ENCODE data around the gene FOXN4. TPM values are rescaled to one million over a fixed set of nuclear protein-coding genes. Genes with fewer than 3 reads are reported as not detected.

FOXN4 gene
- polyA plus RNA-seq, 1 donor (not counting 4 experiments of a cell fraction or from before 2014, with no cell fraction given): not detected

DNA sequence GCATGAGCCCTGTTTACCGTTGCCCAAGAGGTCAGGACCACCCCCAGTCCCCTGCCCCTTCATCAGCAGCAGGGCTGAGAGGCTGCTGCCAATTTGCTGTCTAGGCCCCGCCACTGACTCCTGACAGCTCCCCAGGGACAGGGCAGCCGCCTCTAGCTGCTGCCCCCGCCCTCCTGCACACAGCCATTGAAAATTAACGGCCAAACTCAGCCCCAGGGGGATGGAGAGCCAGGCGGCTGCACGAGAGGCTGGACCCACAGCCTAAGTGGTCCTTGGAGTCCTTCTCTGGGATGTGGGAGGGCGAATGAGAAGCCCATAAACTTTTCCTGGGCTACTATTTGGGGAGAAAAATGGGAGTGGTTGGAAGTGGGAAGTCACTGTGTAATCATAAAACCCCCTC lies 4.6 kb downstream of the FOXN4 start:
- DNase-seq (ENCODE audit: low read depth, low spot score) (no peak), FAIRE-seq (no peak)
- dilution Hi-C loops (cut with MboI; ENCODE audit: extremely low pct_ligation_motif_present, low sequenced_read_pairs): no loop called here
- no peak overlapping the region for H3K4me2 ChIP-seq (ENCODE audit: control insufficient read depth, extremely low read depth, insufficient read depth, low read depth, low read length)
- no peak overlapping the region for H3K27ac ChIP-seq (ENCODE audit: control insufficient read depth, insufficient read depth, low read length)
- H3K27me3 ChIP-seq (ENCODE audit: control insufficient read depth, extremely low read depth, insufficient read depth, low read length): peaks cover 32% of the 10 kb centered on the region
- peaks cover 6% of the 10 kb centered on the region for H3K4me1 ChIP-seq (ENCODE audit: control insufficient read depth, extremely low read depth, insufficient read depth, low read length)
- peaks cover 3% of the 10 kb centered on the region for H3K9me1 ChIP-seq (ENCODE audit: control insufficient read depth, extremely low read depth, insufficient read depth, low read length)
- no peak overlapping the region for H3K9ac ChIP-seq (ENCODE audit: control insufficient read depth, extremely low read depth, insufficient read depth, low read length)
- no peak overlapping the region for H3K4me3 ChIP-seq (ENCODE audit: control insufficient read depth in 2 of 3, extremely low read depth in 1 of 3, insufficient read depth in 2 of 3, low read depth in 1 of 3, low read length in 3 of 3)
- H2AFZ ChIP-seq (ENCODE audit: control insufficient read depth, low read length): no peak overlapping the region
- no peaks in the 10 kb centered on the region for H4K20me1 ChIP-seq (ENCODE audit: control insufficient read depth, extremely low read depth, insufficient read depth, low read length)
- H3K36me3 ChIP-seq (ENCODE audit: control insufficient read depth in 2 of 2, extremely low read depth in 1 of 2, insufficient read depth in 2 of 2, low read length in 2 of 2): no peaks in the 10 kb centered on the region
- H3K9me3 ChIP-seq (ENCODE audit: control insufficient read depth, low read depth, low read length): no peaks in the 10 kb centered on the region
- no peaks in the 10 kb centered on the region for H3K79me2 ChIP-seq (ENCODE audit: control insufficient read depth, insufficient read depth, low read length)
- TF ChIP-seq EZH2 (IDR thresholded peaks at IDR 0.05; ENCODE audit: low read length): no peak
- TF ChIP-seq, protein P1, sequence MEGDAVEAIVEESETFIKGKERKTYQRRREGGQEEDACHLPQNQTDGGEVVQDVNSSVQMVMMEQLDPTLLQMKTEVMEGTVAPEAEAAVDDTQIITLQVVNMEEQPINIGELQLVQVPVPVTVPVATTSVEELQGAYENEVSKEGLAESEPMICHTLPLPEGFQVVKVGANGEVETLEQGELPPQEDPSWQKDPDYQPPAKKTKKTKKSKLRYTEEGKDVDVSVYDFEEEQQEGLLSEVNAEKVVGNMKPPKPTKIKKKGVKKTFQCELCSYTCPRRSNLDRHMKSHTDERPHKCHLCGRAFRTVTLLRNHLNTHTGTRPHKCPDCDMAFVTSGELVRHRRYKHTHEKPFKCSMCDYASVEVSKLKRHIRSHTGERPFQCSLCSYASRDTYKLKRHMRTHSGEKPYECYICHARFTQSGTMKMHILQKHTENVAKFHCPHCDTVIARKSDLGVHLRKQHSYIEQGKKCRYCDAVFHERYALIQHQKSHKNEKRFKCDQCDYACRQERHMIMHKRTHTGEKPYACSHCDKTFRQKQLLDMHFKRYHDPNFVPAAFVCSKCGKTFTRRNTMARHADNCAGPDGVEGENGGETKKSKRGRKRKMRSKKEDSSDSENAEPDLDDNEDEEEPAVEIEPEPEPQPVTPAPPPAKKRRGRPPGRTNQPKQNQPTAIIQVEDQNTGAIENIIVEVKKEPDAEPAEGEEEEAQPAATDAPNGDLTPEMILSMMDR (optimal IDR thresholded peaks at IDR 0.05 in 1 of 3, IDR thresholded peaks at IDR 0.05 in 1 of 3, conservative IDR thresholded peaks at IDR 0.05 in 1 of 3; ENCODE audit: extremely low read depth in 1 of 3, insufficient read depth in 2 of 3, low read length in 3 of 3): no peak

DNA sequence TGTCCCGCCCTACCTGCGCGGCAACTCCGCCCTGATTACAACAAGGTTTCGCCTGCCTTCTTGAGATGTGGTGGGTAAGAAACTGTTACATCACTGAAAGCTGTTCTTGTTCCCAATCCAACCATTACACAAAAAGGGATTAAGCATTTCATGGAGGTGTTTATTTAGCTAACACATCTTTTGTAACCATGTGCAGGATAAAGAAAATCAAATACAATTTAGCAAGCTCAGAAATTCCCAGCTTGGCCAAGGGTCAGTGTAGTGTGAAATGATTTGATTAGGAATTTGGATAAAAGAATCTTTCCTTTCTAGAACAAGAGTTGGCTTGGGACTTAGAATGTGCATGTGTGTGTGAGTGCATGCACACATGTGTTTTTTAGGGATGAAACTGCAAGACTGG lies 6.3 kb downstream of the FOXN4 start:
- H3K4me2 ChIP-seq (ENCODE audit: control insufficient read depth, extremely low read depth, insufficient read depth, low read depth, low read length): no peak overlapping the region

More for the DNA sequence above, 6.3 kb downstream of the FOXN4 start:
- Histone ChIP-seq H3K4me3 (ENCODE audit: control insufficient read depth in 2 of 3, extremely low read depth in 1 of 3, insufficient read depth in 2 of 3, low read depth in 1 of 3, low read length in 3 of 3) (no peak overlapping the region), H3K27ac (ENCODE audit: control insufficient read depth, insufficient read depth, low read length) (no peak overlapping the region), H3K79me2 (ENCODE audit: control insufficient read depth, insufficient read depth, low read length) (no peaks in the 10 kb centered on the region), H3K9me1 (ENCODE audit: control insufficient read depth, extremely low read depth, insufficient read depth, low read length) (peaks cover 3% of the 10 kb centered on the region), H3K9ac (ENCODE audit: control insufficient read depth, extremely low read depth, insufficient read depth, low read length) (no peak overlapping the region), H3K27me3 (ENCODE audit: control insufficient read depth, extremely low read depth, insufficient read depth, low read length) (peaks cover 16% of the 10 kb centered on the region), H3K9me3 (ENCODE audit: control insufficient read depth, low read depth, low read length) (no peaks in the 10 kb centered on the region), H4K20me1 (ENCODE audit: control insufficient read depth, extremely low read depth, insufficient read depth, low read length) (no peaks in the 10 kb centered on the region), H3K36me3 (ENCODE audit: control insufficient read depth in 2 of 2, extremely low read depth in 1 of 2, insufficient read depth in 2 of 2, low read length in 2 of 2) (no peaks in the 10 kb centered on the region), H3K4me1 (ENCODE audit: control insufficient read depth, extremely low read depth, insufficient read depth, low read length) (peaks cover 6% of the 10 kb centered on the region), H2AFZ (ENCODE audit: control insufficient read depth, low read length) (no peak overlapping the region)
- dilution Hi-C loops (cut with MboI; ENCODE audit: extremely low pct_ligation_motif_present, low sequenced_read_pairs): no loop called here
- FAIRE-seq: no peak
- TF ChIP-seq, protein P1 (optimal IDR thresholded peaks at IDR 0.05 in 1 of 3, IDR thresholded peaks at IDR 0.05 in 1 of 3, conservative IDR thresholded peaks at IDR 0.05 in 1 of 3; ENCODE audit: extremely low read depth in 1 of 3, insufficient read depth in 2 of 3, low read length in 3 of 3): no peak
- TF ChIP-seq EZH2 (IDR thresholded peaks at IDR 0.05; ENCODE audit: low read length): no peak
- DNase-seq (ENCODE audit: low read depth, low spot score): no peak

All from keratinocyte (primary cell).